GM12865 (cell line): ENCODE results near the gene PLCL2.

Experiments used
- DNase-seq: peaks from one replicate; pipeline ENCODE4 v3.0.0; 2010; ENCODE audit warnings: low read depth
- H3K4me3 ChIP-seq: 2 replicates; pipeline ENCODE4 v1.5.1; 2011; ENCODE audit warnings: mild to moderate bottlenecking, low read depth, low read length, control low read depth
- TF ChIP-seq, protein P1 (sequence below): IDR thresholded peaks from 2 replicates; pipeline ENCODE4 v1.5.1; 2011; ENCODE audit warnings: low read length, control low read depth, low read depth, inconsistent platforms; ENCODE audit not compliant: insufficient read depth; ENCODE audit errors: missing control alignments

The PLCL2 gene

DNA sequence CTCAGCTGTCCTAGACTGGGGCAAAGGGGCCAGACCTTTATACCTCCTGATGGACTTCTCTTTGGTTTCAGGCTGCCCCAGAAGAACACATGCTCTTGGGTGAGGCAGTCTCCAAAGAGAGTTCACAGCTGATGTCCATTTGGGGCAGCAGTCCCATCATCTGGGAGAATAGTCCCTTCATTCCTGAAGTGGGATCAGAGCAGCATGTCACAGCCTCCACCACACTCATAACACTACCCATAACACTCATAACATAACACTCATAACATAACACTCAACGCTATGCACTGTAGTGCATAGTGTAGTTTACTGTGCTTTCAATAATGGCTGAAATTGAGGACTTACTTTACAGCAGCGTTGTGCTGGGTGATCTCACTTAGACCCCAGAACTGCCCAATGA is 36.7 kb upstream of the PLCL2 start:
- DNase-seq = peak; percentile 33
- H3K4me3 ChIP-seq = no peak overlapping the region
- TF ChIP-seq, protein P1, sequence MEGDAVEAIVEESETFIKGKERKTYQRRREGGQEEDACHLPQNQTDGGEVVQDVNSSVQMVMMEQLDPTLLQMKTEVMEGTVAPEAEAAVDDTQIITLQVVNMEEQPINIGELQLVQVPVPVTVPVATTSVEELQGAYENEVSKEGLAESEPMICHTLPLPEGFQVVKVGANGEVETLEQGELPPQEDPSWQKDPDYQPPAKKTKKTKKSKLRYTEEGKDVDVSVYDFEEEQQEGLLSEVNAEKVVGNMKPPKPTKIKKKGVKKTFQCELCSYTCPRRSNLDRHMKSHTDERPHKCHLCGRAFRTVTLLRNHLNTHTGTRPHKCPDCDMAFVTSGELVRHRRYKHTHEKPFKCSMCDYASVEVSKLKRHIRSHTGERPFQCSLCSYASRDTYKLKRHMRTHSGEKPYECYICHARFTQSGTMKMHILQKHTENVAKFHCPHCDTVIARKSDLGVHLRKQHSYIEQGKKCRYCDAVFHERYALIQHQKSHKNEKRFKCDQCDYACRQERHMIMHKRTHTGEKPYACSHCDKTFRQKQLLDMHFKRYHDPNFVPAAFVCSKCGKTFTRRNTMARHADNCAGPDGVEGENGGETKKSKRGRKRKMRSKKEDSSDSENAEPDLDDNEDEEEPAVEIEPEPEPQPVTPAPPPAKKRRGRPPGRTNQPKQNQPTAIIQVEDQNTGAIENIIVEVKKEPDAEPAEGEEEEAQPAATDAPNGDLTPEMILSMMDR = no peak

DNA sequence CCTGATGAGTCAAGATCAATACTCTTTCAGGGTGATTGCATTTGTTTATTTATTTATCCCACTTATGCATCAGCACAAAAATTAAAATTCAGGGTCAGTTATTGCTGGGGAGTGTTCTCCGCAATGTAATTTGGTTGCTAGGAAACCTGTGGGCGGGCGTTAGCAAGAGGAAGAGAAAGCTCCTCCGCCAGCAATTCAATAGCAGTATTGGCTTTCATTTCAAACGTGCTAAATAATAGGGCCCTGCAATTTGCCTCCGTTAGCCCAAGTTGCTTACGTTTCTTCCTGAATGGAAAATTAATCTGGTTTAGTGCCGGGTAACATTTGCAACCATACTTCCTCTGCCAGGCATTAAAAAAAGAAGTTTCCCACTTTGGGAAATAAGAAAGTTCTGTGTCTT is 35.5 kb upstream of the PLCL2 start:
- TF ChIP-seq, protein P1 = no peak
- H3K4me3 ChIP-seq = peak overlapping the region; percentile 44

DNA sequence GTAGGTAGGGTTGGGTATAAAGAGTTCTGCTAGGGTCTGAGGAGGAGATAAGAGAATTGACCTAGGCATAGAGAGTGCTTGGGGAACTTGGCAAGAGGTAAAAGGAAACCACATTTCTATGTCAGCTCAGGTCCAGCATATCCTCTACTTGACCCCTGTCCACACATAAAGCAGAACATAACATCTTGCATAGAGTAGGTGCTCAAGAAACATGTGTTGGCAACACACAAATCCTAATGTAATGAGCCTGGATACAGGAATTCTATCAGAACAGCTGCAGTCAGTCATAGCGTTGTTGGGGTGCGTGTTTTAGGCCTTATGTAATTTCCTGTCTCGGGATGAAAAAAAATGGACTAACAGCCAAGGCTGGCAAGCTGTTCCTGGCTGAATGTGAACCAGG is 35.0 kb upstream of the PLCL2 start:
- TF ChIP-seq, protein P1 = no peak
- H3K4me3 ChIP-seq = no peak overlapping the region
- DNase-seq = no peak

More for the DNA sequence above, 35.5 kb upstream of the PLCL2 start:
- peak; percentile 83 for DNase-seq

DNA sequence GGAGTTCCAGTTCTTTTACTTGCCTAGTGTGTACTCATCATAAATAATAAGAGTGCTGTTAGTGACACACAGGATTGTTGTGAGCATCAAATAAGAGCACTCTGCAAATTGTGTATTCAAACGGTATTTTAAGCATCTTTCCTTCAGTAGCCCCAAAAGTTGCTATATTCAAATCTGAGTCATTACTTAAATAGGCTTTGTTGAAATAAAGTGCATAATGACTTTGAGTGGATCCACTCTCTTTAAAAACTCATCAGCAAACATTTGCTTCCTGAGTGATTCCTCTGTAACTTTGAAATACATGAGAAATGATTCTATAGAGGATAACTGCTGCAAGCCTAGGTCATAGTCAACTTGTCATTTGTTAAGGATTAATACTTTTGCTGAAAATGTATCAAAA is 29.3 kb upstream of the PLCL2 start:
- TF ChIP-seq, protein P1 = no peak

DNA sequence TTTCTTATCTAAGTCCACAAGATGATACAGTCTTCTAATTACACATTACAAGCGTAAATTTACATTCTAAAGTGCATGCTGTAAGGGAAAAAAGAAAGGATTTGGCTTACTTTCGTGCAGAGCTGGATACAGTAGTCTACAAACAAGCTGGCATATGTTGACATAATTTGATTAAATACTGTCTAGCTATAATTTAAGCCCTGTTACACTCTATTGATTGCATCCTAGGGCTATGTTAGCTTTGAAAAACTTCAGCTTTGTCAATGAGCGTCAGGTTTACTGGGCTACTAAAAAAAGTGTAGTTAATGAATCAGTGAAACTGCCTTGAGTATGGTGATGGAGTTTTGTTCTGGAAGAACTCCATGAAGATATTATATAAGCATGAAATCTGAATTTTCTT is 24.5 kb upstream of the PLCL2 start:
- TF ChIP-seq, protein P1 = no peak
- DNase-seq = no peak
- no peak overlapping the region for H3K4me3 ChIP-seq

More for the DNA sequence above, 29.3 kb upstream of the PLCL2 start:
- H3K4me3 ChIP-seq = no peak overlapping the region
- DNase-seq = no peak

DNA sequence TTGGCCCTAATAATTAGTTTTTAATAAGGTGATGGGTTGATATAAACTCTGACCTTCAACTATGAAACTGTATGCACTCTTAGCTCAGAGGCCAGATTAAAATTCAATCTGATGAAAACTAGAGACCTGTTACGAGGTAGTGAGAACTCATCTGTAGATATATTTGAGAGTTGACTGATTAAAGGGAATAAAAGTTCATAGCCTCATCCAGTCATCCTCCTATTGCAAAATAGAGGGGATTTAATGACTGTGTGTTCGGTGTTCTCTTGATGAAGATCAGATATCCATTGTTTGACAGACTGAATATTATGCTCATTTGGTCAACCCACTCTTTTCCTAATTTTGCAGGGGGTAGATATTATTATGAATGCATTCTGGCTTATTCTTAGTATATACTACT is 23.3 kb upstream of the PLCL2 start:
- TF ChIP-seq, protein P1 = no peak
- no peak for DNase-seq
- H3K4me3 ChIP-seq = no peak overlapping the region

DNA sequence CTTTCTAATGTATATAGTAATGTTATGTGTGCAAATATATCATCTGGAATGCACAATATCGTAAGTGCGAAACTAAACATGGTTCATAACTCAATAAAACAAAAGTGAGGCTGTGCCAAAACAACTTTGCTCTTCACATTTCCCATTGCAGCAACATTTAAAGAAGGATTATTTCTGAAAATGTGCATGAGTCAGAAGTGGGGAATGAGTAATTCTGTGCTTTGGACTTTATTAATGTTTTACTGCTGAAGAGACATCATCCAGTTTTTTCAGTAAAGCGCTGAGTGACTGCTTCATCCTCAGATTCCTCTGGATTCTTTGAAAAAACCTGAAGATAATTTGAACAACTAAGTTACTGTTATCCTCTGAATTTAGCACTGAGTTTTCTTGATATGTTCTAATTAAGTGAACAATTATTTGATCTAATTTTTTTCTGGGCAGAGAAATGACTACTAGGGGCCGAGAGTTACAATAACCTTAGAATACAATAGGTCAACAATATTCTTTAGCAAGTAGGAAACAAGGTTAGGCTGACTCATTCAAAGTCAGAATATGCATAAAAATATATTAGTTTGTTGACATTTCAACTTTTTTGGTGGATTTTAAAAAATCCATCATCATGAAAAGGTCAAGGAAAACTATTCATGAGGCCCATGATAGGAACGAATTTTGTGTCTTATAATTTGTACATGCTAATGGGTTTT is 20.0 kb upstream of the PLCL2 start:
- DNase-seq = no peak
- H3K4me3 ChIP-seq = no peak overlapping the region
- TF ChIP-seq, protein P1 = no peak
